Endothelial cell (in vitro differentiated cells): ENCODE results near the gene IL13. TPM values are rescaled to one million over a fixed set of nuclear protein-coding genes. Genes with fewer than 3 reads are reported as not detected.

ENCODE experiments used
- DNase-seq: peaks from one replicate; pipeline ENCODE4 v3.0.0; 2021; ENCODE audit warnings: low spot score
- H3K27ac Mint-ChIP-seq: one replicate; pipeline ENCODE4 v1.8.0; 2021; ENCODE audit warnings: mixed read lengths, inconsistent platforms; ENCODE audit not compliant: unreplicated experiment
- H3K27me3 Mint-ChIP-seq: one replicate; pipeline ENCODE4 v1.8.0; 2021; ENCODE audit warnings: mild to moderate bottlenecking, moderate library complexity, mixed read lengths, inconsistent platforms; ENCODE audit not compliant: unreplicated experiment
- H3K36me3 Mint-ChIP-seq: one replicate; pipeline ENCODE4 v1.8.0; 2021; ENCODE audit warnings: mild to moderate bottlenecking, low read depth, mixed read lengths, inconsistent platforms; ENCODE audit not compliant: unreplicated experiment
- H3K4me1 Mint-ChIP-seq: one replicate; pipeline ENCODE4 v1.8.0; 2021; ENCODE audit warnings: mild to moderate bottlenecking, mixed read lengths, inconsistent platforms; ENCODE audit not compliant: unreplicated experiment
- H3K4me3 Mint-ChIP-seq: one replicate; pipeline ENCODE4 v1.8.0; 2021; ENCODE audit warnings: mild to moderate bottlenecking, mixed read lengths, inconsistent platforms; ENCODE audit not compliant: unreplicated experiment
- H3K9me3 Mint-ChIP-seq: one replicate; pipeline ENCODE4 v1.8.0; 2021; ENCODE audit warnings: mixed read lengths, inconsistent platforms; ENCODE audit not compliant: unreplicated experiment
- CTCF ChIP-seq: fragments of 200-600 bp; sonication (generic); IDR thresholded peaks from one replicate; pipeline ENCODE4 v1.5.0; 2021; ENCODE audit warnings: antibody characterized with exemption; ENCODE audit not compliant: unreplicated experiment
- total RNA-seq: library from RNA; stranded (reverse); fragmentation: NEBNext Ultra II Directional; extraction: Animal tissue kit (Norgen Biotek cat#: 25700); gene quantifications from one replicate; pipeline ENCODE4 v1.2.1, GENCODE V29; 2021; ENCODE audit not compliant: unreplicated experiment

Gene IL13
- total RNA-seq, 1 donor from 2014 or later = not detected

- TF ChIP-seq CTCF = no peak
- Mint-ChIP-seq H3K27ac (no peak overlapping the region), H3K36me3 (no peaks in the 10 kb centered on the region), H3K4me1 (no peaks in the 10 kb centered on the region), H3K9me3 (no peaks in the 10 kb centered on the region), H3K4me3 (no peak overlapping the region), H3K27me3 (peaks cover 4% of the 10 kb centered on the region)
- DNase-seq = no peak
Observed at GRCh38 chr5:132662925-132663770, 5.2 kb downstream of the IL13 start.

- Mint-ChIP-seq H3K4me3 (no peak overlapping the region), H3K9me3 (no peaks in the 10 kb centered on the region), H3K4me1 (no peaks in the 10 kb centered on the region), H3K27ac (no peak overlapping the region), H3K36me3 (no peaks in the 10 kb centered on the region), H3K27me3 (peaks cover 4% of the 10 kb centered on the region)
- TF ChIP-seq CTCF = no peak
- no peak for DNase-seq
Observed at GRCh38 chr5:132663771-132664695, 6.1 kb downstream of the IL13 start.

DNA sequence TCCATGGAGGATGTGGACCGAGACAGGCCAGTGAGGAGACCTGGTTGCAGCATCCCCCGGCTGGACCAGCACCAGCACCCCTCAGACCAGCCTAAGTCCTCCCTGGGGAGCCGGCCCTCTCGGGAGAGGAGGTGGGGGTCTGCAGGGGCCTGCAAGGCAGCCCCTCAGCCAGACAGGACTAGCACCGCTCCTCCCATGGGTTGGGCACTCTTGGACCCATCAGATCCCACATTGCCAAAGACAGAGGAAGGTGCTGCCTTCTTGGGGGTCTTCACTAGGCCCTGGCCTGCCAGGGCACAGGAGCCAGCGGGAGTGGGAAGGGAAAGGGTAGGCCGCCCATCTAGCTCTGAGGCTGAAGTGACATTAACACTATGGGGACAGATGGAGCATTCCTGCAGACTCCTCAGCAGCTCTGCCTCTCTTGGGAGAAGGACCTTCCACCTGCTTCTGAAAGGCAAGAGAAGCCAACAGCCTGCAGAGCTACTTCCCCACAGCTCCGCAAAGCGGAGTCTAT lies 6.8 kb downstream of the IL13 start:
- no peak overlapping the region for H3K4me3 Mint-ChIP-seq
- H3K36me3 Mint-ChIP-seq = no peaks in the 10 kb centered on the region

DNA sequence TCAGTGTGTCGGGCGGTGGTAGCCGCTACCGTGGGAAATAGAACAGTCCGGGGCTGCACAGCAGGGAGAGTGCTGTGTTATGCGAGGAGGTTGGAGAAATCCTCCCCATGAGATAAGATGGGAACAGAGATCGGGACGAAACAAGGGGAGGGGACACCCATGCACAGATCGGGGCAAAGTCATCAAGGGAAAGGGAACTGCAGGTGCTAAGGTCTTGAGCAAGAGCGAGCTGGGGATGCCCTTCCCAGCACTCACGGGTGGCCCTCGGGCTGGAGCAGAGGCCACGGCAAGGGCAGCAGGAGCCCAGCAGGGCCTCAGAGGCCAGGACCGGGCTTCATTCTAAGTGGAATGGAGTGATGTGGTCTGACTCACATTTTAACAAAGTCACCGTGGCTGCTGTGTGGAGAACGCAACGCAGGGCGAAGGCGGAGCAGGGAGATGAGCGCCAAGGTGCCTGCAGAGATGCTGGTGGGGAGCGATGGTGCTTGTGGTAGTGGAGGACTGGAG lies 7.7 kb downstream of the IL13 start:
- H3K4me3 Mint-ChIP-seq = no peak overlapping the region
- no peak for DNase-seq
- no peak for TF ChIP-seq CTCF
- no peaks in the 10 kb centered on the region for H3K4me1 Mint-ChIP-seq
- H3K9me3 Mint-ChIP-seq = no peaks in the 10 kb centered on the region
- no peaks in the 10 kb centered on the region for H3K36me3 Mint-ChIP-seq
- H3K27ac Mint-ChIP-seq = no peak overlapping the region
- peaks cover 4% of the 10 kb centered on the region for H3K27me3 Mint-ChIP-seq

More for the DNA sequence above, 6.8 kb downstream of the IL13 start:
- no peak for TF ChIP-seq CTCF
- H3K27me3 Mint-ChIP-seq = peaks cover 4% of the 10 kb centered on the region
- H3K27ac Mint-ChIP-seq = no peak overlapping the region
- H3K4me1 Mint-ChIP-seq = no peaks in the 10 kb centered on the region
- no peak for DNase-seq
- no peaks in the 10 kb centered on the region for H3K9me3 Mint-ChIP-seq
